HepG2 (cell line): ENCODE measurements around the gene MRPL36. TPM values are rescaled to one million over a fixed set of nuclear protein-coding genes. Genes with fewer than 3 reads are reported as not detected.

Source experiments
- CEBPG ChIP-seq: IDR thresholded peaks from 2 replicates; pipeline ENCODE4 v1.6.1; 2016
- CEBPZ ChIP-seq: IDR thresholded peaks from 2 replicates; pipeline ENCODE4 v1.6.1; 2012; ENCODE audit warnings: low read length, improper control_type of control experiment
- EEA1 ChIP-seq: sonication (generic); formaldehyde crosslinking; IDR thresholded peaks from 2 replicates; pipeline ENCODE4 v1.5.1; 2020; ENCODE audit warnings: mild to moderate bottlenecking, missing genetic modification reagents, borderline replicate concordance
- ERF ChIP-seq: IDR thresholded peaks from 2 replicates; pipeline ENCODE4 v1.6.1; 2018; ENCODE audit warnings: missing biosample characterization, missing genetic modification reagents
- JUN ChIP-seq: sonication (generic); formaldehyde crosslinking; IDR thresholded peaks from 2 replicates; pipeline ENCODE4 v1.4.0; 2020; ENCODE audit warnings: mild to moderate bottlenecking, missing genetic modification reagents
- KIAA2018 ChIP-seq: sonication (generic); formaldehyde crosslinking; IDR thresholded peaks from 2 replicates; pipeline ENCODE4 v1.5.0; 2020; ENCODE audit warnings: mild to moderate bottlenecking, missing genetic modification reagents, borderline replicate concordance
- KMT2A ChIP-seq: sonication (generic); formaldehyde crosslinking; IDR thresholded peaks from 2 replicates; pipeline ENCODE4 v1.4.0; 2020; ENCODE audit warnings: missing genetic modification reagents
- MATR3 ChIP-seq: sonication (generic); formaldehyde crosslinking; IDR thresholded peaks from 2 replicates; pipeline ENCODE4 v1.4.0; 2020; ENCODE audit warnings: missing genetic modification reagents
- NR1H2 ChIP-seq: sonication (generic); formaldehyde crosslinking; IDR thresholded peaks from 2 replicates; pipeline ENCODE4 v1.8.1; 2022; ENCODE audit warnings: low read depth, missing genetic modification reagents, borderline replicate concordance
- PAF1 ChIP-seq: IDR thresholded peaks from 2 replicates; pipeline ENCODE4 v1.6.1; 2016; ENCODE audit warnings: missing genetic modification reagents, missing compliant biosample characterization
- RBM39 ChIP-seq: fragments of 200-400 bp; formaldehyde crosslinking; IDR thresholded peaks from one replicate; pipeline ENCODE4 v1.6.1; 2018; ENCODE audit warnings: antibody characterized with exemption, mild to moderate bottlenecking, low read depth, low read length; ENCODE audit not compliant: poor library complexity, severe bottlenecking
- SMAD3 ChIP-seq: sonication (generic); formaldehyde crosslinking; IDR thresholded peaks from 2 replicates; pipeline ENCODE4 v1.4.0; 2020; ENCODE audit warnings: missing genetic modification reagents
- SP1 ChIP-seq, 2 experiments: fragments of 450-650 bp in 1 of 2; sonication (generic) in 1 of 2; formaldehyde crosslinking in 1 of 2; IDR thresholded peaks; 2 replicates each; pipeline versions ENCODE4 v1.4.0 to v1.6.1; 2016 to 2020; ENCODE audit warnings: missing genetic modification reagents in 1 of 2
- STAG1 ChIP-seq: sonication (generic); formaldehyde crosslinking; IDR thresholded peaks from 2 replicates; pipeline ENCODE4 v1.4.0; 2020; ENCODE audit warnings: missing genetic modification reagents
- SUZ12 ChIP-seq: fragments of 150-350 bp; IDR thresholded peaks from 2 replicates; pipeline ENCODE4 v1.6.1; 2014; ENCODE audit warnings: low read depth, low read length
- ZNF251 ChIP-seq: sonication (generic); formaldehyde crosslinking; IDR thresholded peaks from 2 replicates; pipeline ENCODE4 v1.9.0; 2021; ENCODE audit warnings: mild to moderate bottlenecking, missing genetic modification reagents
- ZNF496 ChIP-seq: sonication (generic); formaldehyde crosslinking; IDR thresholded peaks from 2 replicates; pipeline ENCODE4 v1.8.1; 2023; ENCODE audit warnings: mild to moderate bottlenecking, moderate library complexity, missing genetic modification reagents; ENCODE audit not compliant: insufficient replicate concordance
- ZNF660 ChIP-seq: sonication (generic); formaldehyde crosslinking; IDR thresholded peaks from 2 replicates; pipeline ENCODE4 v1.5.1; 2020; ENCODE audit warnings: mild to moderate bottlenecking, low read depth, missing genetic modification reagents, borderline replicate concordance
- ZNF737 ChIP-seq: sonication (generic); formaldehyde crosslinking; IDR thresholded peaks from 2 replicates; pipeline ENCODE4 v1.5.0; 2020; ENCODE audit warnings: missing genetic modification reagents, mild to moderate bottlenecking, borderline replicate concordance
- polyA plus RNA-seq, 8 experiments: library from polyadenylated mRNA; depleted of rRNA in 3 of 8; stranded (reverse) in 7 of 8; unstranded in 1 of 8; fragments of >200 nt; fragmentation: Illumina TruSeq in 4 of 8; extraction: Trizol in 4 of 8; gene quantifications; 2 replicates each; pipeline versions ENCODE4 v1.2.1 to v1.2.3, GENCODE V29; 2011 to 2016; ENCODE audit warnings: low read depth in 4 of 8, missing spikeins in 1 of 8, mixed read lengths in 1 of 8; ENCODE audit not compliant: insufficient read depth in 1 of 8
- total RNA-seq, 5 experiments: library from RNA; depleted of rRNA; stranded (reverse); fragments of >200 nt; fragmentation: Illumina TruSeq; extraction: Trizol; gene quantifications; 2 replicates each; pipeline ENCODE4 v1.2.3, GENCODE V29; 2016; ENCODE audit warnings: low read depth in 1 of 5

The MRPL36 gene
- total and polyA plus RNA-seq, 2 of the 13 experiments (the other 11 are each of a cell fraction or from before 2014, with no cell fraction given) = 71.3 to 113 TPM

- TF ChIP-seq SUZ12 = no peak
- TF ChIP-seq EEA1 (CRISPR knock-in tag) = peak; percentile 96; the same call in 1 of the 2 replicates
- TF ChIP-seq STAG1 = no peak
- TF ChIP-seq CEBPG (CRISPR knock-in tag) = no peak
- TF ChIP-seq ZNF496 (CRISPR knock-in tag) = no peak
- TF ChIP-seq NR1H2 (CRISPR knock-in tag) = 0 out of 2 replicates have a peak, but pooled peaks have one; percentile 32
- TF ChIP-seq ZNF251 = no peak
- no peak for TF ChIP-seq ZNF737
- TF ChIP-seq SP1 (IDR thresholded peaks at IDR 0.05) = no peak
- no peak for TF ChIP-seq SP1 (CRISPR knock-in tag; IDR thresholded peaks at IDR 0.05)
- no peak for TF ChIP-seq CEBPZ
- TF ChIP-seq KMT2A (CRISPR knock-in tag) = peak; percentile 87
- no peak for TF ChIP-seq MATR3
- no peak for TF ChIP-seq SMAD3 (CRISPR knock-in tag)
- peak; percentile 46 for TF ChIP-seq ERF (CRISPR knock-in tag)
- TF ChIP-seq ZNF660 = no peak
- TF ChIP-seq JUN (CRISPR knock-in tag) = 0 out of 2 replicates have a peak, but pooled peaks have one; percentile 59
- TF ChIP-seq KIAA2018 (CRISPR knock-in tag) = no peak
- TF ChIP-seq RBM39 = no peak
- TF ChIP-seq PAF1 (CRISPR knock-in tag) = no peak
These were observed 1.8 kb upstream of the MRPL36 start, which contains the start of gene NDUFS6 (continued) for GRCh38 chr5:1801222-1801966.
